CD4-positive, alpha-beta memory T cell (primary cell): Measurements from ENCODE around the gene FAM222B. TPM values are rescaled to one million over a fixed set of nuclear protein-coding genes. Genes with fewer than 3 reads are reported as not detected.
"Not testable (repeated sequence)": the region's sequence is repeated elsewhere in the genome, so short reads cannot be mapped to it uniquely, and the experiment has no call there.

Source experiments
- CTCF ChIA-PET: fragments of 350-600 bp; sonication (Branson Sonifier 250); formaldehyde crosslinking; loops from one replicate; lab custom pipeline; 2021; ENCODE audit warnings: inconsistent platforms; ENCODE audit not compliant: partially characterized antibody; lab: Charles Lee
- POLR2A ChIA-PET: fragments of 350-600 bp; sonication (Branson Sonifier 250); formaldehyde crosslinking; loops from one replicate; lab custom pipeline; 2021; ENCODE audit not compliant: partially characterized antibody; lab: Charles Lee
- DNase-seq, 5 donors: peaks; one replicate each; pipeline versions ENCODE4 v3.0.0 to v3.0.0-alpha.2; 2020 to 2022; ENCODE audit warnings: mixed read lengths in 1 of 5
- H3K27ac ChIP-seq: one replicate; pipeline ENCODE4 v1.7.0; 2013; ENCODE audit warnings: low read depth, low read length
- H3K27me3 ChIP-seq: 2 replicates; pipeline ENCODE4 v1.7.0; 2013; ENCODE audit warnings: mild to moderate bottlenecking, low read length, moderate library complexity; ENCODE audit not compliant: insufficient read depth
- H3K36me3 ChIP-seq: 2 replicates; pipeline ENCODE4 v1.7.0; 2013; ENCODE audit warnings: mild to moderate bottlenecking, low read length, moderate library complexity; ENCODE audit not compliant: insufficient read depth
- H3K4me1 ChIP-seq: 2 replicates; pipeline ENCODE4 v1.7.0; 2013; ENCODE audit warnings: mild to moderate bottlenecking, low read length, moderate library complexity; ENCODE audit not compliant: insufficient read depth
- H3K4me3 ChIP-seq, 2 donors: one replicate each; pipeline ENCODE4 v1.7.0; 2013; ENCODE audit warnings: low read length in 2 of 2, mild to moderate bottlenecking in 1 of 2
- H3K9me3 ChIP-seq, 2 donors: one replicate each; pipeline ENCODE4 v1.7.0; 2013; ENCODE audit warnings: low read length in 2 of 2, control low read depth in 1 of 2; ENCODE audit not compliant: control insufficient read depth in 1 of 2
- H3K27ac Mint-ChIP-seq, 7 donors: one replicate each; pipeline ENCODE4 v1.8.0; 2020 to 2021; ENCODE audit warnings: mixed read lengths in 7 of 7, mild to moderate bottlenecking in 6 of 7, inconsistent platforms in 3 of 7, moderate library complexity in 3 of 7
- H3K27me3 Mint-ChIP-seq, 2 donors: one replicate each; pipeline ENCODE4 v1.8.0; 2020 to 2021; ENCODE audit warnings: mixed read lengths in 2 of 2
- H3K36me3 Mint-ChIP-seq, 2 donors: one replicate each; pipeline ENCODE4 v1.8.0; 2020 to 2021; ENCODE audit warnings: mixed read lengths in 2 of 2, inconsistent platforms in 1 of 2, mild to moderate bottlenecking in 1 of 2
- H3K4me1 Mint-ChIP-seq, 4 donors: one replicate each; pipeline ENCODE4 v1.8.0; 2020 to 2021; ENCODE audit warnings: mixed read lengths in 4 of 4, mild to moderate bottlenecking in 1 of 4
- H3K4me3 Mint-ChIP-seq, 8 donors: one replicate each; pipeline ENCODE4 v1.8.0; 2020 to 2021; ENCODE audit warnings: mixed read lengths in 8 of 8, mild to moderate bottlenecking in 7 of 8, moderate library complexity in 6 of 8, inconsistent platforms in 3 of 8
- H3K9me3 Mint-ChIP-seq, 8 donors: one replicate each; pipeline ENCODE4 v1.8.0; 2020 to 2021; ENCODE audit warnings: mixed read lengths in 8 of 8, mild to moderate bottlenecking in 5 of 8, inconsistent platforms in 3 of 8, moderate library complexity in 1 of 8
- intact Hi-C: fragments of 100-400 bp; cut with micrococcal nuclease; formaldehyde crosslinking; loops from one replicate; pipeline ENCODE4 v1.15.1; 2023
- polyA plus RNA-seq, 2 donors: library from polyadenylated mRNA; unstranded; fragments of 300-500 nt; fragmentation: Illumina TruSeq; gene quantifications; one replicate each; pipeline ENCODE4 v1.2.3, GENCODE V29; 2021
- total RNA-seq, 2 experiments: library from RNA; stranded (reverse); gene quantifications; one replicate each; pipeline ENCODE4 v1.2.3, GENCODE V29; 2021

The FAM222B gene
- total and polyA plus RNA-seq, 4 experiments from 2014 or later = 7.9 to 23.2 (median 21.0) TPM

DNA sequence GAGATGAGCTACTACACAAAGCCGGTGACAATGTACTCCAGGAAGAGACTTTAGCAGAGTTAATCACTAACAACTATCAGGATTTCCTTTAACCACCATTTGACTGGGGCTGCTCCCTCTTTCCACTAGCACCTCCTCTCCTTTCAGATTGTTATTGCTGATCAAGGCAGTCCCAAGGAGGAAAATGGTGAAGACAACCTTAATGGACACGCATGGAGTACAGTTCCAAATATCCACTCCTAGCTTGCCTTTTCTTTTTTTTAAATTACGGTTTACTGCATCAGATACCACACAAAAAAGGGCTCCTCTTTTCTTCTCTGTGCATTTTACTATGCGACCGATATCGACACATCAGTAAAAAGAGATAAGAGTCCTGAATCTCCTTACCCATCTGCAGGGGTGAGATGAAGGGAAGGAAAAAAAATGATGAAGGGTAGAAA is 30.9 kb downstream of the FAM222B start:
- intact Hi-C loops = loop anchor here (1.0 to 2.0 kb wide), 6 partner anchors 31 to 141 kb away; partner anchors contain the start of genes DHRS13, FAM222B and NEK8

GRCh38 chr17:28810437-28810836 is 32.2 kb downstream of the FAM222B start:
- Mint-ChIP-seq H3K9me3 (no peaks in the 10 kb centered on the region), H3K4me3 (peak overlapping the region in 1 of 8 donors; percentile 26), H3K27me3 (no peaks in the 10 kb centered on the region), H3K4me1 (peaks cover 22 to 47% (median 37%) of the 10 kb centered on the region in 4 donors), H3K36me3 (peaks cover 11 to 24% of the 10 kb centered on the region in 2 donors), H3K27ac (peak overlapping the region in 1 of 7 donors; percentile 17)
- intact Hi-C loops = no loop called here
- Histone ChIP-seq H3K4me1 (peaks cover 44% of the 10 kb centered on the region), H3K9me3 (no peaks in the 10 kb centered on the region), H3K36me3 (peaks cover 9% of the 10 kb centered on the region), H3K27ac (no peak overlapping the region), H3K27me3 (no peaks in the 10 kb centered on the region), H3K4me3 (no peak overlapping the region)
- DNase-seq = no peak
- ChIA-PET CTCF (interaction anchor here (0.8 to 3.4 kb wide), 8 partner anchors 9 to 97 kb away, joined by 3 to 30 read pairs (median 5); partner anchors contain the start of genes FAM222B, RPL23A and TLCD1), POLR2A (interaction anchor here (0.9 to 1.8 kb wide), 3 partner anchors 32 to 83 kb away, joined by 3 to 7 read pairs (median 6); partner anchors contain the start of gene FAM222B)

More for the DNA sequence above, 30.9 kb downstream of the FAM222B start:
- peak overlapping the region; percentile 90 for H3K27ac ChIP-seq
- H3K27me3 ChIP-seq = no peaks in the 10 kb centered on the region
- peaks cover 19 to 47% (median 37%) of the 10 kb centered on the region in 4 donors for H3K4me1 Mint-ChIP-seq
- H3K27me3 Mint-ChIP-seq = no peaks in the 10 kb centered on the region
- peak overlapping the region; percentile 86 to 98 (median 92) for H3K4me3 Mint-ChIP-seq
- H3K4me3 ChIP-seq = peak overlapping the region; percentile 39 to 84
- H3K27ac Mint-ChIP-seq = peak overlapping the region; percentile 89 to 94 (median 93)
- peak in 3 of 5 donors; percentile 13 to 47 (median 29) for DNase-seq
- H3K4me1 ChIP-seq = peaks cover 44% of the 10 kb centered on the region
- CTCF ChIA-PET = interaction anchor here (0.6 to 3.4 kb wide), 7 partner anchors 11 to 90 kb away, joined by 3 to 30 read pairs (median 4); partner anchors contain the start of genes FAM222B and TLCD1
- H3K9me3 ChIP-seq = no peaks in the 10 kb centered on the region
- no peaks in the 10 kb centered on the region for H3K36me3 ChIP-seq
- no peaks in the 10 kb centered on the region for H3K9me3 Mint-ChIP-seq
- H3K36me3 Mint-ChIP-seq = peaks cover 5 to 17% of the 10 kb centered on the region in 2 donors
- POLR2A ChIA-PET = interaction anchor here (0.8 to 1.7 kb wide), 11 partner anchors 31 to 140 kb away, joined by 3 to 9 read pairs (median 4); partner anchors contain the start of genes FAM222B, NEK8 and RPL23A

DNA sequence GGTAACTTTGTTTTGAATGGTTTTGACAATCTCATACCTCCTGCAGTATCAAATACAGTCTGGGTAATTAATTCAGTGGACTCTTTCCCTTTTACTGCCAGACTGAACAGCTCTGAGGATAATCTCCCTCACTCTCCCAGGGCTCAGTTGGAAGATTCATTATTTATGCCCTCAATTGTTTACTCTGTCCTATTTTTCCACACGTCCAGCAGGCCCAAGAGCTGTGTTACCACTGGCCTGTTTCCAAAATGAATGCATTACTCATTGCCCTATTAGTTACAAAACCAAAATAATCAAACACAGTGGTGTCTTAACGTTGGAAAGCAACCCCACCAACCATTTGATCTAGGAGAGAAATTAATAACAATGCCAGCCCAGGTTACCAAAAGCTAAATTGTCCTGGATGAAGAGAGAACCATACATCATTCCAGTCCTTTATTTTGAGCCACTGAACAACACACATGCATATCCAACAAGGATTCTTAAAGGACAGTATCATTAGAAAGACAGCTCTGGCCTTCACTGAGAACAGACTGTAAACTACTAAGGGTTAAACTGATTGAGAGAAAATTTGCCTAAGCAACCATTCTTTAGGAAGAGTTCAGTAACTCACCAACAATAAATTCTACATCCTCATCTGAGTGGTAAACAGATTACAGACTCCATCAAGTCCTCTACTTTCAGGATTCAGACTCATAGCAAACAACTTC is 34.5 kb downstream of the FAM222B start:
- Mint-ChIP-seq H3K9me3 (no peaks in the 10 kb centered on the region), H3K4me1 (peaks cover 21 to 49% (median 38%) of the 10 kb centered on the region in 4 donors), H3K4me3 (no peak overlapping the region), H3K36me3 (peaks cover 14 to 34% of the 10 kb centered on the region in 2 donors), H3K27me3 (no peaks in the 10 kb centered on the region), H3K27ac (peak overlapping the region in 3 of 7 donors; percentile 5 to 76 (median 69))
- Histone ChIP-seq H3K27ac (no peak overlapping the region), H3K36me3 (peaks cover 14% of the 10 kb centered on the region), H3K4me3 (no peak overlapping the region), H3K4me1 (peaks cover 41% of the 10 kb centered on the region), H3K9me3 (no peaks in the 10 kb centered on the region), H3K27me3 (no peaks in the 10 kb centered on the region)
- intact Hi-C loops = no loop called here
- ChIA-PET CTCF (interaction anchor here (1.2 to 2.3 kb wide), 3 partner anchors 19 to 59 kb away, joined by 3 to 8 read pairs (median 3); no protein-coding TSS in a partner anchor), POLR2A (interaction anchor here (0.6 kb wide), 2 partner anchors 21 to 45 kb away, joined by 3 to 4 read pairs; no protein-coding TSS in a partner anchor)
- no peak for DNase-seq

- H3K4me3 Mint-ChIP-seq = no peak overlapping the region
- peaks cover 5 to 17% (median 10%) of the 10 kb centered on the region in 4 donors for H3K4me1 Mint-ChIP-seq
- H3K27ac Mint-ChIP-seq = no peak overlapping the region
- H3K9me3 Mint-ChIP-seq = no peaks in the 10 kb centered on the region
- ChIA-PET POLR2A (no interaction called here), CTCF (interaction anchor here (0.9 to 1.1 kb wide), 2 partner anchors 11 to 32 kb away, joined by 3 to 4 read pairs; no protein-coding TSS in a partner anchor)
- H3K27me3 Mint-ChIP-seq = no peaks in the 10 kb centered on the region
- Histone ChIP-seq H3K4me1 (peaks cover 7% of the 10 kb centered on the region), H3K36me3 (no peaks in the 10 kb centered on the region), H3K27me3 (no peaks in the 10 kb centered on the region), H3K4me3 (no peak overlapping the region), H3K9me3 (no peaks in the 10 kb centered on the region), H3K27ac (no peak overlapping the region)
- peaks cover 0 to 7% of the 10 kb centered on the region in 2 donors for H3K36me3 Mint-ChIP-seq
- intact Hi-C loops = no loop called here
- DNase-seq = no peak
These were observed 46.5 kb downstream of the FAM222B start for GRCh38 chr17:28796062-28796461.

GRCh38 chr17:28794846-28795441 is 47.6 kb downstream of the FAM222B start:
- DNase-seq, H3K9me3 ChIP-seq, POLR2A ChIA-PET, H3K36me3 ChIP-seq, H3K4me3 Mint-ChIP-seq, intact Hi-C loops, H3K4me1 ChIP-seq, H3K9me3 Mint-ChIP-seq, H3K27ac Mint-ChIP-seq, H3K27me3 Mint-ChIP-seq, H3K27me3 ChIP-seq, H3K4me3 ChIP-seq, H3K27ac ChIP-seq, CTCF ChIA-PET: not testable (repeated sequence)
- Mint-ChIP-seq H3K4me1 (peaks cover 9 to 21% (median 13%) of the 10 kb centered on the region in 4 donors), H3K36me3 (peaks cover 0 to 12% of the 10 kb centered on the region in 2 donors)

GRCh38 chr17:28792877-28793661 is 49.5 kb downstream of the FAM222B start:
- peaks cover 0 to 12% of the 10 kb centered on the region in 2 donors for H3K36me3 Mint-ChIP-seq
- H3K4me1 ChIP-seq = peaks cover 7% of the 10 kb centered on the region
- POLR2A ChIA-PET = no interaction called here
- H3K9me3 ChIP-seq = no peaks in the 10 kb centered on the region
- peaks cover 13 to 20% (median 16%) of the 10 kb centered on the region in 4 donors for H3K4me1 Mint-ChIP-seq
- CTCF ChIA-PET = interaction anchor here (0.9 to 1.7 kb wide), 2 partner anchors 29 to 59 kb away, joined by 3 to 5 read pairs; no protein-coding TSS in a partner anchor
- no peaks in the 10 kb centered on the region for H3K9me3 Mint-ChIP-seq
- H3K4me3 ChIP-seq = no peak overlapping the region
- intact Hi-C loops = no loop called here
- H3K36me3 ChIP-seq = no peaks in the 10 kb centered on the region
- H3K4me3 Mint-ChIP-seq = no peak overlapping the region
- H3K27me3 ChIP-seq = no peaks in the 10 kb centered on the region
- H3K27me3 Mint-ChIP-seq = no peaks in the 10 kb centered on the region
- no peak overlapping the region for H3K27ac ChIP-seq
- DNase-seq = no peak
- peak overlapping the region in 4 of 7 donors; percentile 41 to 80 (median 55) for H3K27ac Mint-ChIP-seq
